Ishikawa (cell line): ENCODE measurements around the gene C14orf132.

Source experiments
- CEBPB ChIP-seq: IDR thresholded peaks from 2 replicates; pipeline ENCODE4 v1.6.1; 2012
- CREB1 ChIP-seq: IDR thresholded peaks from 2 replicates; pipeline ENCODE4 v1.6.1; 2012; ENCODE audit warnings: low read depth
- EGR1 ChIP-seq: IDR thresholded peaks from 2 replicates; pipeline ENCODE4 v1.6.1; 2012
- EP300 ChIP-seq: IDR thresholded peaks from 2 replicates; pipeline ENCODE4 v1.6.1; 2012; ENCODE audit warnings: borderline replicate concordance
- FOXM1 ChIP-seq: IDR thresholded peaks from 2 replicates; pipeline ENCODE4 v1.6.1; 2012; ENCODE audit warnings: low read depth, borderline replicate concordance
- RAD21 ChIP-seq: IDR thresholded peaks from 2 replicates; pipeline ENCODE4 v1.6.1; 2012; ENCODE audit warnings: low read depth
- TAF1 ChIP-seq: IDR thresholded peaks from 2 replicates; pipeline ENCODE4 v1.6.1; 2012; ENCODE audit warnings: low read depth, mild to moderate bottlenecking
- TCF12 ChIP-seq: IDR thresholded peaks from 2 replicates; pipeline ENCODE4 v1.6.1; 2012; ENCODE audit warnings: low read depth
- TEAD4 ChIP-seq: IDR thresholded peaks from 2 replicates; pipeline ENCODE4 v1.6.1; 2012
- YY1 ChIP-seq: IDR thresholded peaks from 2 replicates; pipeline ENCODE4 v1.6.1; 2012; ENCODE audit warnings: low read depth
- TF ChIP-seq, protein P1 (sequence below): IDR thresholded peaks from 2 replicates; pipeline ENCODE4 v1.6.1; 2012
- TF ChIP-seq, protein P2 (sequence below): IDR thresholded peaks from 2 replicates; pipeline ENCODE4 v1.6.1; 2012; ENCODE audit warnings: low read depth, mild to moderate bottlenecking

DNA sequence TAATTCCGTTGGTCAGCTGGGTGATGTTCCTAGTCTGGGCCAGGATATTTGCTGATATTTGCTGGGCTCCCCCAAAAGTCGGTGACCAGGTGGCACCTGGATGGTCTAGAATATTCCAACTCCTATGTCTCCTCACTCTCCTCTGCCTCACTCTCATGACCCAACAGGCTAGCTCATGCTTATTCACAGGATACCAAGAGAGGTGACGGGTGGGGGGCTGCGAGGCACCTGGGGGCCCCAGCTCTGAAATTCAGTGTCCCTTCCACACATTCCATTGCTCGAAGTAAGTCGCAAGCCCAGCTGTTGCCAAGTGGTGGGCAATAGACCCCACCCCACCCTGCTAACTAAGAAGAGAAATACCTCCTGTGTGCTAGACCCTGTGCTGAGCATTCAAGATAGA is 67.7 kb downstream of the C14orf132 start:
- TF ChIP-seq EP300 (no peak), EGR1 (no peak), RAD21 (no peak), CREB1 (no peak), TAF1 (no peak), YY1 (no peak), CEBPB (no peak), FOXM1 (no peak), TEAD4 (no peak), TCF12 (no peak)
- TF ChIP-seq, protein P1, sequence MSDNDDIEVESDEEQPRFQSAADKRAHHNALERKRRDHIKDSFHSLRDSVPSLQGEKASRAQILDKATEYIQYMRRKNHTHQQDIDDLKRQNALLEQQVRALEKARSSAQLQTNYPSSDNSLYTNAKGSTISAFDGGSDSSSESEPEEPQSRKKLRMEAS, result no peak
- TF ChIP-seq, protein P2, sequence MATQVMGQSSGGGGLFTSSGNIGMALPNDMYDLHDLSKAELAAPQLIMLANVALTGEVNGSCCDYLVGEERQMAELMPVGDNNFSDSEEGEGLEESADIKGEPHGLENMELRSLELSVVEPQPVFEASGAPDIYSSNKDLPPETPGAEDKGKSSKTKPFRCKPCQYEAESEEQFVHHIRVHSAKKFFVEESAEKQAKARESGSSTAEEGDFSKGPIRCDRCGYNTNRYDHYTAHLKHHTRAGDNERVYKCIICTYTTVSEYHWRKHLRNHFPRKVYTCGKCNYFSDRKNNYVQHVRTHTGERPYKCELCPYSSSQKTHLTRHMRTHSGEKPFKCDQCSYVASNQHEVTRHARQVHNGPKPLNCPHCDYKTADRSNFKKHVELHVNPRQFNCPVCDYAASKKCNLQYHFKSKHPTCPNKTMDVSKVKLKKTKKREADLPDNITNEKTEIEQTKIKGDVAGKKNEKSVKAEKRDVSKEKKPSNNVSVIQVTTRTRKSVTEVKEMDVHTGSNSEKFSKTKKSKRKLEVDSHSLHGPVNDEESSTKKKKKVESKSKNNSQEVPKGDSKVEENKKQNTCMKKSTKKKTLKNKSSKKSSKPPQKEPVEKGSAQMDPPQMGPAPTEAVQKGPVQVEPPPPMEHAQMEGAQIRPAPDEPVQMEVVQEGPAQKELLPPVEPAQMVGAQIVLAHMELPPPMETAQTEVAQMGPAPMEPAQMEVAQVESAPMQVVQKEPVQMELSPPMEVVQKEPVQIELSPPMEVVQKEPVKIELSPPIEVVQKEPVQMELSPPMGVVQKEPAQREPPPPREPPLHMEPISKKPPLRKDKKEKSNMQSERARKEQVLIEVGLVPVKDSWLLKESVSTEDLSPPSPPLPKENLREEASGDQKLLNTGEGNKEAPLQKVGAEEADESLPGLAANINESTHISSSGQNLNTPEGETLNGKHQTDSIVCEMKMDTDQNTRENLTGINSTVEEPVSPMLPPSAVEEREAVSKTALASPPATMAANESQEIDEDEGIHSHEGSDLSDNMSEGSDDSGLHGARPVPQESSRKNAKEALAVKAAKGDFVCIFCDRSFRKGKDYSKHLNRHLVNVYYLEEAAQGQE, result no peak
